HepG2 (cell line): ENCODE measurements around the gene KLRG1. TPM values are rescaled to one million over a fixed set of nuclear protein-coding genes. Genes with fewer than 3 reads are reported as not detected.
A peak's percentile ranks its signal among the peaks of the same experiment; 100 is the strongest.

ENCODE experiments used
- CHD2 ChIP-seq: IDR thresholded peaks from 2 replicates; pipeline ENCODE4 v1.6.1; 2011; ENCODE audit warnings: low read depth, low read length, improper control_type of control experiment
- ETV5 ChIP-seq: IDR thresholded peaks from 2 replicates; pipeline ENCODE4 v1.6.1; 2018; ENCODE audit warnings: missing biosample characterization, missing genetic modification reagents, inconsistent platforms, borderline replicate concordance
- HNF1B ChIP-seq: sonication (generic); formaldehyde crosslinking; IDR thresholded peaks from 2 replicates; pipeline ENCODE4 v1.5.1; 2020; ENCODE audit warnings: mild to moderate bottlenecking, moderate library complexity, missing genetic modification reagents
- KLF13 ChIP-seq: sonication (generic); formaldehyde crosslinking; IDR thresholded peaks from 2 replicates; pipeline ENCODE4 v1.4.0; 2020; ENCODE audit warnings: mild to moderate bottlenecking, missing genetic modification reagents
- MBNL3 ChIP-seq: fragments of 250-450 bp; sonication (Bioruptor Pico); conservative IDR thresholded peaks from 2 replicates; pipeline ENCODE4 v1.8.0; 2022; ENCODE audit warnings: mild to moderate bottlenecking, inconsistent platforms
- NFKBIZ ChIP-seq: IDR thresholded peaks from 2 replicates; pipeline ENCODE4 v1.6.1; 2018; ENCODE audit warnings: missing genetic modification reagents, missing compliant biosample characterization
- PLRG1 ChIP-seq: fragments of 450-650 bp; conservative IDR thresholded peaks from 2 replicates; pipeline ENCODE4 v1.6.1; 2016
- RBM39 ChIP-seq: fragments of 200-400 bp; formaldehyde crosslinking; IDR thresholded peaks from one replicate; pipeline ENCODE4 v1.6.1; 2018; ENCODE audit warnings: antibody characterized with exemption, mild to moderate bottlenecking, low read depth, low read length; ENCODE audit not compliant: poor library complexity, severe bottlenecking
- SIN3B ChIP-seq: fragments of 150-350 bp; IDR thresholded peaks from 2 replicates; pipeline ENCODE4 v1.6.1; 2014; ENCODE audit warnings: low read length
- TBX2 ChIP-seq: sonication (generic); formaldehyde crosslinking; IDR thresholded peaks from 2 replicates; pipeline ENCODE4 v1.5.0; 2020; ENCODE audit warnings: missing genetic modification reagents, mild to moderate bottlenecking, borderline replicate concordance
- ZFP36 ChIP-seq: fragments of 150-350 bp; IDR thresholded peaks from 2 replicates; pipeline ENCODE4 v1.6.1; 2018; ENCODE audit warnings: borderline replicate concordance, low read length, low read depth; ENCODE audit not compliant: partially characterized antibody
- ZNF281 ChIP-seq: sonication (generic); formaldehyde crosslinking; IDR thresholded peaks from 2 replicates; pipeline ENCODE4 v1.4.0; 2020; ENCODE audit warnings: missing genetic modification reagents, borderline replicate concordance
- ZNF33B ChIP-seq: sonication (generic); formaldehyde crosslinking; IDR thresholded peaks from 2 replicates; pipeline ENCODE4 v1.5.1; 2020; ENCODE audit warnings: mild to moderate bottlenecking, missing genetic modification reagents
- ZNF468 ChIP-seq: sonication (generic); formaldehyde crosslinking; IDR thresholded peaks from 2 replicates; pipeline ENCODE4 v1.8.0; 2022; ENCODE audit warnings: mild to moderate bottlenecking, moderate library complexity, missing genetic modification reagents
- ZNF512B ChIP-seq: sonication (generic); formaldehyde crosslinking; IDR thresholded peaks from 2 replicates; pipeline ENCODE4 v1.5.1; 2020; ENCODE audit warnings: missing genetic modification reagents, mild to moderate bottlenecking, borderline replicate concordance
- ZNF616 ChIP-seq: sonication (generic); formaldehyde crosslinking; IDR thresholded peaks from 2 replicates; pipeline ENCODE4 v1.5.0; 2020; ENCODE audit warnings: low read depth, mild to moderate bottlenecking, missing genetic modification reagents
- ZNF749 ChIP-seq: sonication (generic); formaldehyde crosslinking; IDR thresholded peaks from 2 replicates; pipeline ENCODE4 v1.8.0; 2022; ENCODE audit warnings: mild to moderate bottlenecking, missing genetic modification reagents, moderate library complexity, borderline replicate concordance
- ZNF784 ChIP-seq: sonication (generic); formaldehyde crosslinking; IDR thresholded peaks from 2 replicates; pipeline ENCODE4 v1.5.1; 2020; ENCODE audit warnings: missing genetic modification reagents, mild to moderate bottlenecking, borderline replicate concordance
- ZNF850 ChIP-seq: sonication (generic); formaldehyde crosslinking; conservative IDR thresholded peaks from 2 replicates; pipeline ENCODE4 v1.9.0; 2021; ENCODE audit warnings: mild to moderate bottlenecking, missing genetic modification reagents
- polyA plus RNA-seq, 8 experiments: library from polyadenylated mRNA; depleted of rRNA in 3 of 8; stranded (reverse) in 7 of 8; unstranded in 1 of 8; fragments of >200 nt; fragmentation: Illumina TruSeq in 4 of 8; extraction: Trizol in 4 of 8; gene quantifications; 2 replicates each; pipeline versions ENCODE4 v1.2.1 to v1.2.3, GENCODE V29; 2011 to 2016; ENCODE audit warnings: low read depth in 4 of 8, missing spikeins in 1 of 8, mixed read lengths in 1 of 8; ENCODE audit not compliant: insufficient read depth in 1 of 8
- total RNA-seq, 5 experiments: library from RNA; depleted of rRNA; stranded (reverse); fragments of >200 nt; fragmentation: Illumina TruSeq; extraction: Trizol; gene quantifications; 2 replicates each; pipeline ENCODE4 v1.2.3, GENCODE V29; 2016; ENCODE audit warnings: low read depth in 1 of 5

KLRG1 gene
- total and polyA plus RNA-seq, 2 of the 13 experiments (the other 11 are each of a cell fraction or from before 2014, with no cell fraction given) = 1.2 to 1.7 TPM

GRCh38 chr12:8949342-8950220 lies 39.8 kb upstream of the KLRG1 start, which contains the start of gene M6PR (continued):
- TF ChIP-seq ZNF512B (CRISPR knock-in tag) (no peak), ZNF33B (CRISPR knock-in tag) (peak; percentile 32; the same call in 1 of the 2 replicates), ZNF749 (CRISPR knock-in tag) (peak; percentile 53), ZNF616 (CRISPR knock-in tag) (no peak; the same call in 1 of the 2 replicates), RBM39 (peak; percentile 70), ZNF850 (CRISPR knock-in tag) (no peak), KLF13 (CRISPR knock-in tag) (no peak), ZFP36 (no peak), NFKBIZ (CRISPR knock-in tag) (no peak), TBX2 (CRISPR knock-in tag) (peak; percentile 81; the same call in 1 of the 2 replicates), ZNF784 (CRISPR knock-in tag) (0 out of 2 replicates have a peak, but pooled peaks have one; percentile 18), ZNF468 (CRISPR knock-in tag) (no peak), MBNL3 (CRISPR knock-in tag) (no peak), HNF1B (CRISPR knock-in tag) (peak; percentile 82), ETV5 (CRISPR knock-in tag) (peak; percentile 70; the same call in 1 of the 2 replicates), CHD2 (no peak; the same call in 1 of the 2 replicates), ZNF281 (no peak), SIN3B (no peak), PLRG1 (no peak)
